ENCODE results near the gene TMEM243.
"Not testable (repeated sequence)": the region's sequence is repeated elsewhere in the genome, so short reads cannot be mapped to it uniquely, and the experiment has no call there.

The TMEM243 gene

GRCh38 chr7:87219545-87220025 is at the start of gene TMEM243:
Gene TMEM243 (minus strand): TSS chr7:87219732. CDS start chr7:87219503, 229 bp downstream.
- DNase-seq (ENCODE audit: low read depth in 2 of 2, low spot score in 1 of 2), result peak; percentile 64 to 70

- no peak for DNase-seq (ENCODE audit: low read depth in 2 of 2, low spot score in 1 of 2)
These were observed 47.8 kb upstream of the TMEM243 start for GRCh38 chr7:87267239-87267900.

- no peak for DNase-seq (ENCODE audit: low read depth in 2 of 2, low spot score in 1 of 2)
These were observed 44.0 kb upstream of the TMEM243 start for GRCh38 chr7:87263537-87263936.

GRCh38 chr7:87253589-87254087 is 34.1 kb upstream of the TMEM243 start:
- DNase-seq (ENCODE audit: low read depth in 2 of 2, low spot score in 1 of 2), result no peak

GRCh38 chr7:87245671-87246070 is 26.1 kb upstream of the TMEM243 start:
- DNase-seq (ENCODE audit: low read depth in 2 of 2, low spot score in 1 of 2), result not testable (repeated sequence)

GRCh38 chr7:87238464-87239051 is 19.0 kb upstream of the TMEM243 start:
- DNase-seq (ENCODE audit: low read depth in 2 of 2, low spot score in 1 of 2), result not testable (repeated sequence)

GRCh38 chr7:87234949-87235348 is 15.4 kb upstream of the TMEM243 start:
- DNase-seq (ENCODE audit: low read depth in 2 of 2, low spot score in 1 of 2), result no peak

- no peak for DNase-seq (ENCODE audit: low read depth in 2 of 2, low spot score in 1 of 2)
These were observed 12.2 kb upstream of the TMEM243 start for GRCh38 chr7:87231711-87232110.

GRCh38 chr7:87231258-87231657 is 11.7 kb upstream of the TMEM243 start:
- DNase-seq (ENCODE audit: low read depth in 2 of 2, low spot score in 1 of 2), result no peak

- DNase-seq (ENCODE audit: low read depth in 2 of 2, low spot score in 1 of 2), result no peak
These were observed 7.0 kb upstream of the TMEM243 start for GRCh38 chr7:87226495-87226894.

- no peak for DNase-seq (ENCODE audit: low read depth in 2 of 2, low spot score in 1 of 2)
These were observed 6.2 kb upstream of the TMEM243 start for GRCh38 chr7:87225696-87226095.

- DNase-seq (ENCODE audit: low read depth in 2 of 2, low spot score in 1 of 2), result no peak
These were observed 4.1 kb upstream of the TMEM243 start for GRCh38 chr7:87223666-87224065.

GRCh38 chr7:87220734-87221215 is 1.2 kb upstream of the TMEM243 start:
- DNase-seq (ENCODE audit: low read depth in 2 of 2, low spot score in 1 of 2), result no peak

GRCh38 chr7:87220026-87220733 is 648 bp upstream of the TMEM243 start:
- peak; percentile 50 to 61 for DNase-seq (ENCODE audit: low read depth in 2 of 2, low spot score in 1 of 2)

- DNase-seq (ENCODE audit: low read depth in 2 of 2, low spot score in 1 of 2), result no peak
These were observed 562 bp downstream of the TMEM243 start for GRCh38 chr7:87218796-87219544.

- DNase-seq (ENCODE audit: low read depth in 2 of 2, low spot score in 1 of 2), result no peak
These were observed 1.4 kb downstream of the TMEM243 start for GRCh38 chr7:87217983-87218653.

- DNase-seq (ENCODE audit: low read depth in 2 of 2, low spot score in 1 of 2), result no peak
These were observed 2.6 kb downstream of the TMEM243 start for GRCh38 chr7:87216701-87217508.

GRCh38 chr7:87215046-87215445 is 4.5 kb downstream of the TMEM243 start:
- no peak for DNase-seq (ENCODE audit: low read depth in 2 of 2, low spot score in 1 of 2)

- DNase-seq (ENCODE audit: low read depth in 2 of 2, low spot score in 1 of 2), result no peak
These were observed 5.7 kb downstream of the TMEM243 start for GRCh38 chr7:87213811-87214210.

- DNase-seq (ENCODE audit: low read depth in 2 of 2, low spot score in 1 of 2), result no peak
These were observed 6.3 kb downstream of the TMEM243 start for GRCh38 chr7:87213252-87213651.

Measured in stimulated activated CD8-positive, alpha-beta memory T cell treated with anti-CD3 and anti-CD28 coated beads, Interleukin-4, amount 100 ng/mL, for 1 hour (primary cell).